Measurements from ENCODE around the gene PARD3B. TPM values are rescaled to one million over a fixed set of nuclear protein-coding genes. Genes with fewer than 3 reads are reported as not detected.

Gene PARD3B
- total RNA-seq, 4 donors from 2014 or later, result 21.8 to 85.6 (median 36.1) TPM

DNA sequence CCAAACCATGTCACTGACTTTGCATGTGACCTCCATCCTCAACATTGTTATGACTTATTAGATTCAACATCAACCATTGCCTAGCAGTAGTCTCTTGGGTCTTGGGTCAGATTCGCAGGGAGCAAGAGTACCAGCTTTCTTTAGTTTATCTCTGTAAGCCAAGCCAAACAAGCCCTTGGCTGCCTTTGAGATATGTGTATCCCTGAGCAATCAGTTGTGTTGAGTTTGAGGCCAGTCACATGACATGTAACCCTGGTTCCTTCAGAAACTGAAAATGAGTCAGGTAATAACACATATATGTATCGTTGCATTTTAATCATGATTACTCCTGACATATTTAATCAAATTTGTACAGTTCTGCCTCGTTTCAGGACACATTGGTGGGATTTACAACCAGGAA is 173.3 kb downstream of the PARD3B start:
- H3K9me3 ChIP-seq, result no peaks in the 10 kb centered on the region
- no peak overlapping the region for H3K27ac ChIP-seq
- TF ChIP-seq, protein P1, sequence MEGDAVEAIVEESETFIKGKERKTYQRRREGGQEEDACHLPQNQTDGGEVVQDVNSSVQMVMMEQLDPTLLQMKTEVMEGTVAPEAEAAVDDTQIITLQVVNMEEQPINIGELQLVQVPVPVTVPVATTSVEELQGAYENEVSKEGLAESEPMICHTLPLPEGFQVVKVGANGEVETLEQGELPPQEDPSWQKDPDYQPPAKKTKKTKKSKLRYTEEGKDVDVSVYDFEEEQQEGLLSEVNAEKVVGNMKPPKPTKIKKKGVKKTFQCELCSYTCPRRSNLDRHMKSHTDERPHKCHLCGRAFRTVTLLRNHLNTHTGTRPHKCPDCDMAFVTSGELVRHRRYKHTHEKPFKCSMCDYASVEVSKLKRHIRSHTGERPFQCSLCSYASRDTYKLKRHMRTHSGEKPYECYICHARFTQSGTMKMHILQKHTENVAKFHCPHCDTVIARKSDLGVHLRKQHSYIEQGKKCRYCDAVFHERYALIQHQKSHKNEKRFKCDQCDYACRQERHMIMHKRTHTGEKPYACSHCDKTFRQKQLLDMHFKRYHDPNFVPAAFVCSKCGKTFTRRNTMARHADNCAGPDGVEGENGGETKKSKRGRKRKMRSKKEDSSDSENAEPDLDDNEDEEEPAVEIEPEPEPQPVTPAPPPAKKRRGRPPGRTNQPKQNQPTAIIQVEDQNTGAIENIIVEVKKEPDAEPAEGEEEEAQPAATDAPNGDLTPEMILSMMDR (IDR thresholded peaks at IDR 0.05), result no peak
- TF ChIP-seq POLR2A (IDR thresholded peaks at IDR 0.05), result no peak
- H3K27me3 ChIP-seq, result no peaks in the 10 kb centered on the region
- no peaks in the 10 kb centered on the region for H3K4me1 ChIP-seq
- H3K4me3 ChIP-seq, result no peak overlapping the region
- H3K36me3 ChIP-seq, result no peaks in the 10 kb centered on the region
- DNase-seq, result no peak
- intact Hi-C loops (cut with DNase I; ENCODE audit: low total_unique reads), result no loop called here

DNA sequence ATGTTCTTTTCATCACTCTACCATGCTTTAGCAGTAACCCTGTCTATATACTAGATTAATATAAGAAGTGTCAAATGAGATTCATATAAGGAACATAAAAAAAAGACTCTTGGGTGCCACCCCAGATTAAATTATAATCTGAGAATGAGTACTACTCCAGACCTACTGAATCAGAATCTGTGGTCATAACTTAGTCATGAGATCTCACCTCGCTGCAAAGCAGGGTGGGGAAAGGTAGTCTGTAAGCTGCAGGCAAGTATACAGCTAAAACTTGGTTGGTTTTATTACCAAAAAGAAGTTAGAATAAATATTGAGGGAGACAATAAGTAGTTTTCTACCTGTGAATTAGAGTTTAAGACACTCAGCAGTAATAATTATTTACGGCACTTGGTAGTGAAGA is 175.6 kb downstream of the PARD3B start:
- no peak for DNase-seq
- no peaks in the 10 kb centered on the region for H3K4me1 ChIP-seq
- intact Hi-C loops (cut with DNase I; ENCODE audit: low total_unique reads), result no loop called here
- no peak overlapping the region for H3K4me3 ChIP-seq
- no peaks in the 10 kb centered on the region for H3K27me3 ChIP-seq
- H3K9me3 ChIP-seq, result no peaks in the 10 kb centered on the region
- no peaks in the 10 kb centered on the region for H3K36me3 ChIP-seq
- TF ChIP-seq, protein P1 (IDR thresholded peaks at IDR 0.05), result no peak
- TF ChIP-seq POLR2A (IDR thresholded peaks at IDR 0.05), result no peak
- no peak overlapping the region for H3K27ac ChIP-seq

DNA sequence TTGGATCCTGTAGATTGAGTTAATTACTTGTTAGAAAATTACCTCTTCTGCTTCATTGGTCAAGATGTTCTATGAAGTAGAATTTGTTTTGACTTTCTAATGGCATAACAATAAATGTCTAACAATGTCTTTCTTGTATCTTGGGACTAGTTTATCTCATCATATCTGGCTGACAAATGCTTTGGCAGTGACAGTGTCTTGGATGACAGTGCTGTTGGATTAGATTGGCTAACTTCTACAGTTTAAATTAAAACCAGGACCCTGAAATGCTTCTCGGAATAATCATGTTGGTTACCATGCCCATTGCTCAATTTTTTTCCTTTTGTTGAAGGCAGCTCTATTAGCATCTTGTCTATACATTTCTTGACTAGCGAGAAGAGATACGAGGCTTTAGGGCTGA is 176.9 kb downstream of the PARD3B start:
- Histone ChIP-seq H3K27me3 (no peaks in the 10 kb centered on the region), H3K4me3 (no peak overlapping the region), H3K4me1 (no peaks in the 10 kb centered on the region), H3K27ac (no peak overlapping the region), H3K9me3 (no peaks in the 10 kb centered on the region), H3K36me3 (no peaks in the 10 kb centered on the region)
- no peak for DNase-seq
- intact Hi-C loops (cut with DNase I; ENCODE audit: low total_unique reads), result no loop called here
- no peak for TF ChIP-seq POLR2A (IDR thresholded peaks at IDR 0.05)
- TF ChIP-seq, protein P1 (IDR thresholded peaks at IDR 0.05), result no peak

DNA sequence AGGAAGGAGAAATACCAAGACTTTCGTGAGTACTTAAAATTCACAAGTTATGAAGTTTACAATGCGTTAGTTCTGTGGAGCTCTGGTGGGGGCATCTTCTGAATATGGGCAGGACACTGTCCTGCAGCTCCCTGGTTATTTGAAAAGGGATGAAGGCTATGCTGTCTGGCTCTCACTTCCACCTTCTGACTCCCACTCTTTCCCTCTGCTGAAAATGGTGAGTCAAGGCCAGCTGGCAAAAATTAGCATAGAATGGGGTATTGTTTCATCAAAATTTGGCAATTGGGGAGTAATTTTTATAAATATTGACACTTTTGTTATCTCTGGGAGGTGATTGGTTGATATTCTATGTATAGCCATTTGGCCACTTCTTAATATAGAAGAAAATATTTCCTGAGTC is 177.4 kb downstream of the PARD3B start:
- Histone ChIP-seq H3K27me3 (no peaks in the 10 kb centered on the region), H3K4me1 (no peaks in the 10 kb centered on the region), H3K9me3 (no peaks in the 10 kb centered on the region), H3K4me3 (no peak overlapping the region), H3K36me3 (no peaks in the 10 kb centered on the region), H3K27ac (no peak overlapping the region)
- no peak for DNase-seq
- TF ChIP-seq, protein P1 (IDR thresholded peaks at IDR 0.05), result no peak
- no peak for TF ChIP-seq POLR2A (IDR thresholded peaks at IDR 0.05)
- intact Hi-C loops (cut with DNase I; ENCODE audit: low total_unique reads), result no loop called here

DNA sequence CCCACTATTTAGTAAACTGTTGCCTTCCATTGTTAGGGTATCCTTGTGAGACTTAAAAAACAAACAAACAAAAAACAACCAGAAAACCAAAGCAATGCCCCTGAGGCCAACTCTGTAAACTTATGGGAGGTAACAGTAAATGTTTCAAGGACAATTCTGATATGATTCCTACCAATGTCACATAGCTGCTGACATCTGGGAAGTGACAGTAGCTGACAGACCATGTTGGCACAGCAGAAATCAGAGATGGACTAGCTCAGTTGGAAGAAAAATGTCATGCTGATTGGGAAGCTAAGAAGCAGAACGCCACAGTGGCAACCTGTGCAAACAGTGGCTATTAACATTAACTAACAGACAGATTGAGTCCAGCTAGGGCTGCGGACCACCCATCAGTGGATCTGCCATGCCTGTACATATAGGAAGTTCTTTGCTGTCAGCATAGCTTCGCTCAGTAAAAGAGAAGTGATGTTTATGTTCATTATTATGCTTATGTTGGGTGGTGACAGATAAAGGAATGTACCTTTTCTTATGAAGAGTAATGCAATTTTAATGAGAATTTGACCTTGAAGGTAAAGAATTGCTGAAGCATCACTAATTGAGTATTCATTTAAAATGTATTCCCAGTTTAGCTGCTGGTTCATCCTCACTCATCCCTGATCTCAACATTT is 180.6 kb downstream of the PARD3B start:
- intact Hi-C loops (cut with DNase I; ENCODE audit: low total_unique reads), result no loop called here
- TF ChIP-seq, protein P1 (IDR thresholded peaks at IDR 0.05), result no peak
- TF ChIP-seq POLR2A (IDR thresholded peaks at IDR 0.05), result no peak
- H3K36me3 ChIP-seq, result no peaks in the 10 kb centered on the region

More for the DNA sequence above, 180.6 kb downstream of the PARD3B start:
- no peak overlapping the region for H3K27ac ChIP-seq
- H3K27me3 ChIP-seq, result no peaks in the 10 kb centered on the region
- H3K9me3 ChIP-seq, result no peaks in the 10 kb centered on the region
- no peak overlapping the region for H3K4me3 ChIP-seq
- DNase-seq, result no peak
- H3K4me1 ChIP-seq, result no peaks in the 10 kb centered on the region
